ENCODE data around the gene CUX1. TPM values are rescaled to one million over a fixed set of nuclear protein-coding genes. Genes with fewer than 3 reads are reported as not detected.

The CUX1 gene
- total RNA-seq, 1 donor from 2014 or later = 40.5 TPM

DNA sequence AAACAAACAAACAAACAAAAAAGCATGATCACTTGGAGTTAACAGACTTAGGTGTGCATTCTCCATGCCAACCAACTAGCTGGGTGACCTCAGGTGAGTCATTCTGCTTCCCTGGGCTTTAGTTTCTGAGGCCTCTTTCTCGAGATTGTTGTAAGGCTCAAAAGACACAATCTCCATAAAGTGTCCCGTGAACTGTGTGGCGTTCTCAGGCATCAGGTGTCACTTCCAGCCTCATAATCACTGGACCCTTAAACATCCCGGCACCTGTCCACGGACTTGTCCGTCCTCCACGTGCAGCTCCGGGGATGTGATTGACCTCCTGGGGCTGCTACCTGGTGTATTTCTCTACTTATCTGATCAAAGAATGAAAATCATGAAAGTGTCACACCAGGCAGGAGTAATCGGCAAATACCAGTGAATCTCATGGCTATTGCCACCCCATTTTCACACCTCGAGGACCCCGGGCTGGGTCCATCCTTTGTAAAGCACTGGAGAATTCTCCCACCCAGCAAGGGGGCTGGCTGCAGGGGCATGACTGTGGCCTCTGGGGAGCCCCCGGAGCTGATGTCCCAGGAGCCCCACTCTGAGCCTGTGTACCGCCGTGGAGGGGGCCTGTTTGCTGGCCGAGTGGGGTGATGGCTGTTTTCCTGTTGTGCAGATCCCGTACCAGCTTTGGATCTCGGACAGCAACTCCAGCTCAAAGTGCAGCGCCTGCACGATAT, 279.4 kb downstream of the CUX1 start:
- FAIRE-seq (no peak), DNase-seq (ENCODE audit: low read depth) (peak; percentile 15)
- TF ChIP-seq, protein P1, sequence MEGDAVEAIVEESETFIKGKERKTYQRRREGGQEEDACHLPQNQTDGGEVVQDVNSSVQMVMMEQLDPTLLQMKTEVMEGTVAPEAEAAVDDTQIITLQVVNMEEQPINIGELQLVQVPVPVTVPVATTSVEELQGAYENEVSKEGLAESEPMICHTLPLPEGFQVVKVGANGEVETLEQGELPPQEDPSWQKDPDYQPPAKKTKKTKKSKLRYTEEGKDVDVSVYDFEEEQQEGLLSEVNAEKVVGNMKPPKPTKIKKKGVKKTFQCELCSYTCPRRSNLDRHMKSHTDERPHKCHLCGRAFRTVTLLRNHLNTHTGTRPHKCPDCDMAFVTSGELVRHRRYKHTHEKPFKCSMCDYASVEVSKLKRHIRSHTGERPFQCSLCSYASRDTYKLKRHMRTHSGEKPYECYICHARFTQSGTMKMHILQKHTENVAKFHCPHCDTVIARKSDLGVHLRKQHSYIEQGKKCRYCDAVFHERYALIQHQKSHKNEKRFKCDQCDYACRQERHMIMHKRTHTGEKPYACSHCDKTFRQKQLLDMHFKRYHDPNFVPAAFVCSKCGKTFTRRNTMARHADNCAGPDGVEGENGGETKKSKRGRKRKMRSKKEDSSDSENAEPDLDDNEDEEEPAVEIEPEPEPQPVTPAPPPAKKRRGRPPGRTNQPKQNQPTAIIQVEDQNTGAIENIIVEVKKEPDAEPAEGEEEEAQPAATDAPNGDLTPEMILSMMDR (IDR thresholded peaks at IDR 0.05; ENCODE audit: insufficient read depth, low read length, severe bottlenecking) = no peak

DNA sequence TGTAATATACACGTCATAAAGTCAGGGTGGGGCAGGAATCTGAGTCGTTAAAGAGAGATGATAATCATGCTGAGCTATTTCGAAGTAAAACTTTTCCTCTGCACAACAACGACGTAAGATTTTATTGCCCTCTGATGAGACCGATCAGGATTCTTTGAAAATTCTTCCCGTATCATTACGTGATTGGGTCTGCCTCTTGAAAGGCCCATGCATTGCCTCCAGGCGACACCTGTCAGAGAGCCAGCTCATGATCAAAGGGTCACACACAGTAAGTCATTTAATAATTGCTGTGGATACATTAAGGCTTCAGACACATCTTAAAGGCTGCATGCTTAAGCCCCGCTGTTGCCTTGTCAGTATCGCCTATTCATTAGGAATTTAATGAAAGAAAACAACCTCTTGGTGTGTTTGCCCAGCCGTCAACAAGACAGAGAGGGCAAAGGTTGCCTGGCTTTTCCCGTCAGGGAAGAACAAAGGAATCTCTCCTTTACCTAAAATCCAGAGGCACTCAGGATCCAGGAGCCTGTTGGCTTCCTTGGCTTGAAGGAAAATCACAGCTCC, 280.3 kb downstream of the CUX1 start:
- Histone ChIP-seq H3K36me3 (ENCODE audit: control insufficient read depth, insufficient read depth, low read length) (peaks cover 6% of the 10 kb centered on the region), H3K4me3 (ENCODE audit: low read depth, low read length) (no peak overlapping the region), H3K27me3 (ENCODE audit: control insufficient read depth, insufficient read depth, low read length) (no peaks in the 10 kb centered on the region)
- FAIRE-seq = no peak
- TF ChIP-seq, protein P1 (IDR thresholded peaks at IDR 0.05; ENCODE audit: insufficient read depth, low read length, severe bottlenecking) = no peak
- DNase-seq (ENCODE audit: low read depth) = peak; percentile 13

More for the DNA sequence above, 279.4 kb downstream of the CUX1 start:
- H3K27me3 ChIP-seq (ENCODE audit: control insufficient read depth, insufficient read depth, low read length) = no peaks in the 10 kb centered on the region
- peaks cover 5% of the 10 kb centered on the region for H3K36me3 ChIP-seq (ENCODE audit: control insufficient read depth, insufficient read depth, low read length)
- H3K4me3 ChIP-seq (ENCODE audit: low read depth, low read length) = no peak overlapping the region

DNA sequence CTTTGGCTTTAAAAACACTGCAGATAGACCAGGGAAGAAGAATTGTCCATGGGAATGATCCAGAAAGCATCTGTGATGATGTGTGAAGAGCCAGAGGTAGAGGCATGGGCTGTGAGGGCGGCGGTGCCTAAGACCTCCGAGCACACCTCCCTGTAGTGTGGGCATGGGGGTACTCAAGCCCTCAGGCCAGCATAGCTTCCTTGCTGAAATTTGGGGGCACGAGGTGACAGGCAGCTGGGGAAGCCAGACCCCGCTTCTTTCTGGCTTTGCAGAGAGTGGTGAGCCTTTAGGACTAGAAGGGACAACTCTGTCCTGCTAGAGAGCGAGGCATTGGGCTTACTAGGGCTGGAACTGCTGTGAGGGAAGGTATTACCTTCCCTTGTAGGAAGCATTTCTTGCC, 281.6 kb downstream of the CUX1 start:
- TF ChIP-seq, protein P1 (IDR thresholded peaks at IDR 0.05; ENCODE audit: insufficient read depth, low read length, severe bottlenecking) = no peak
- no peak for DNase-seq (ENCODE audit: low read depth)
- no peak for FAIRE-seq
- H3K4me3 ChIP-seq (ENCODE audit: low read depth, low read length) = no peak overlapping the region
- peaks cover 6% of the 10 kb centered on the region for H3K36me3 ChIP-seq (ENCODE audit: control insufficient read depth, insufficient read depth, low read length)
- no peaks in the 10 kb centered on the region for H3K27me3 ChIP-seq (ENCODE audit: control insufficient read depth, insufficient read depth, low read length)

DNA sequence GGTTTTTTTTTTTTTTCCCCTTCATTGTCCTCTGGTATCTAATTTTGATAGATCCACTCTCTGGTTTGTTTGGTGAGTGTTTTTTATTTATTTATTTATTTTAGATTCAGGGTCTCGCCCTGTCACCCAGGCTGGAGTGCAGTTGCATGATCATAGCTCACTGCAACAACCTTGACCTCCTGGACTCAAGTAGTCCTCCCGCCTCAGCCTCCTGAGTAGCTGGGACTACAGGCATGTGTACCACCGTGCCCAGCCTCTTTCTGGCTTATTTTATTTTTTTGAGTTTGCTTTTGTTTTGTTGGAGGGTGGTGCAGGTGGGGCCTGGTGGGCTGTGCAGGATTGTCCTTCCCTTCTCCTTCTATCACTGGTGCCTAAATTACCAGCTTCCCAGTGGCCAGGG, 282.0 kb downstream of the CUX1 start:
- H3K36me3 ChIP-seq (ENCODE audit: control insufficient read depth, insufficient read depth, low read length) = peaks cover 6% of the 10 kb centered on the region

DNA sequence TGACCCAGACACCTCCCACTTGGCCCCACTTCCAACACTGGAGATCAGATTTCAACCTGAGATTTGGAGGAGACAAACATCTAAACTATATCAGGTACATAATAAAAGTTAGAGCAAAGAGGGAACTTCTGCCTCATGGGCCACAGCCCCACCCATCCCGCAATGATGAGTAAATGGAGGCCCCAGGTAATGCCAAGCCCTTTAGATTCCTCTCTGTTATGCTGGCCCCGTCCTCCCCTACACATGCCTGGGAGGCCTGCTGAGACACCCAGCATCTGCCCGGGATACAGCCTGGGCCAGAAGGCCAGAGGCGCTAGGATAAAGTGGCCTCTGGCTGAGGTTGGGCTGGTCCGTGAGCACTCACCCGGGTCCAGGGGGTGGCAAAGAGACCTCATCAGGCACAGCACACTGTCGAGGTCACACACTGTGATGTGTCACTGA, 283.7 kb downstream of the CUX1 start:
- DNase-seq (ENCODE audit: low read depth) = peak; percentile 36
- FAIRE-seq = no peak
- Histone ChIP-seq H3K27me3 (ENCODE audit: control insufficient read depth, insufficient read depth, low read length) (no peaks in the 10 kb centered on the region), H3K36me3 (ENCODE audit: control insufficient read depth, insufficient read depth, low read length) (peaks cover 7% of the 10 kb centered on the region), H3K4me3 (ENCODE audit: low read depth, low read length) (no peak overlapping the region)
- TF ChIP-seq, protein P1 (IDR thresholded peaks at IDR 0.05; ENCODE audit: insufficient read depth, low read length, severe bottlenecking) = no peak

More for the DNA sequence above, 282.0 kb downstream of the CUX1 start:
- no peak for FAIRE-seq
- DNase-seq (ENCODE audit: low read depth) = no peak
- Histone ChIP-seq H3K27me3 (ENCODE audit: control insufficient read depth, insufficient read depth, low read length) (no peaks in the 10 kb centered on the region), H3K4me3 (ENCODE audit: low read depth, low read length) (no peak overlapping the region)
- TF ChIP-seq, protein P1 (IDR thresholded peaks at IDR 0.05; ENCODE audit: insufficient read depth, low read length, severe bottlenecking) = no peak
